ENCODE results near the gene IL10RB.

IL10RB gene

GRCh38 chr21:33229784-33230544 lies 36.2 kb upstream of the IL10RB start, which contains the start of gene IFNAR2:
Gene IFNAR2 (plus strand): TSS chr21:33229938. CDS start chr21:33241923, 11,985 bp downstream.
- Histone ChIP-seq H3K4me3 (peak within 1 kb of the TSS; percentile 86), H3K27ac (peak within 1 kb of the TSS; percentile 87 to 92)
- peak; percentile 79 for DNase-seq (ENCODE audit: low spot score)
- TF ChIP-seq CTCF (IDR thresholded peaks at IDR 0.05): no peak

DNA sequence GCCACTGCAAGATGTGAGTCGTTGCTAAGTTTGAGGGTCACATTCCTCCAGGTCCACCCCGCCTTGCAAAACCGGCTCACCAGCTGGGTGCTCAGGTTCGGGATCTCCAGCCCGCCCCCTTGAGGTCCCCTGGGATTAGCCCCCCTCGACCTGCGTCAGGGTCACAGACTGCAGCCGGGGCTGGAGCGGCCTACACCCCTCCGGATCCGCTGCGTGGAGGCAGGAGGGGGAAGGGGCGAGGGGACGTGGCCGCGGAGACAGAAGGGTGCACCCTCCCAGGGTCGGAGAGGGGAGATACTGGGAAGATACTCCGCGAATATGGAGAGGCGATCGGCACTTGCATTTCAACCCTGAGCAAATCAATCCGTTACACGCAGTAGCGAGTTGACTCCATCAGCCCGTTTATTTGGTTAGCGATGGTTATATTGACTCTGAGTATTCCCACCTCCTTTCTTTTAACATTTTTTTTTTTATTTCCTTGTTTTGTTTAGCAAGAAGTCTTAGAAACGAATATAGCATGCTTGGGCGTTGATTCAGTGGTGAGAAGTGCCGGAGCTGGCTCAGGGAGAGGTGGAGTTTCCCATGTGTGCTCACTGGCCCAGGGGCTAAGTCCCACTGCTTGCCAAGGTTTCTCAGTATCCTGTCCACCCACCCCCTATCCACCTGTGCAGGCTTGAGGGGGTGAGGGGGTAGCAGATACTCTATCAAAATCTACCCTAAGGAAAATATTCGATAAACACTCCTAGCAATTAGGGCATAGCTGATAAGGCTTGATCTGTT lies 35.4 kb upstream of the IL10RB start:
- no peak for TF ChIP-seq CTCF (IDR thresholded peaks at IDR 0.05)
- peak; percentile 77 for DNase-seq (ENCODE audit: low spot score)
- H3K27ac ChIP-seq: peak overlapping the region; percentile 87 to 92
- H3K4me3 ChIP-seq: peak overlapping the region; percentile 86

DNA sequence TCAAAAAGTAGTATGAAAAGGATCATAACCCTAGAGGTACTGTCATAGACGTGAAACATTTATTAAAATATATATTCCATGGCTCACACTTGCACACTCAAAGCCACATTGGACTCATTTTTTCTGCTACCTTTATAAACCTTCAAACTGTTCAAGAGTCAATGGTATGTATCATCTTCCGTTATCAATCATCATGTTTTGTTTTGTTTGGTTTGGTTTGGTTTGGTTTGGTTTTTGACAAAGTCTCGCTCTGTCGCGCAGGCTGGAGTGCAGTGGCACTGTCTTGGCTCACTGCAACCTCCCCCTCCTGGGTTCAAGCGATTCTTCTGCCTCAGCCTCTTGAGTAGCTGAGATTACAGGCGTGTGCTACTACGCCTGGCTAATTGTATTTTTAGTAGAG lies 34.6 kb upstream of the IL10RB start:
- no peak for TF ChIP-seq CTCF (IDR thresholded peaks at IDR 0.05)
- Histone ChIP-seq H3K27ac (peak overlapping the region in 1 of 2 donors; percentile 28), H3K4me3 (peak overlapping the region; percentile 86)
- no peak for DNase-seq (ENCODE audit: low spot score)

GRCh38 chr21:33232291-33233034 lies 33.7 kb upstream of the IL10RB start:
- TF ChIP-seq CTCF (IDR thresholded peaks at IDR 0.05): no peak
- H3K27ac ChIP-seq: peak overlapping the region in 1 of 2 donors; percentile 18
- no peak for DNase-seq (ENCODE audit: low spot score)
- H3K4me3 ChIP-seq: peak overlapping the region; percentile 86

DNA sequence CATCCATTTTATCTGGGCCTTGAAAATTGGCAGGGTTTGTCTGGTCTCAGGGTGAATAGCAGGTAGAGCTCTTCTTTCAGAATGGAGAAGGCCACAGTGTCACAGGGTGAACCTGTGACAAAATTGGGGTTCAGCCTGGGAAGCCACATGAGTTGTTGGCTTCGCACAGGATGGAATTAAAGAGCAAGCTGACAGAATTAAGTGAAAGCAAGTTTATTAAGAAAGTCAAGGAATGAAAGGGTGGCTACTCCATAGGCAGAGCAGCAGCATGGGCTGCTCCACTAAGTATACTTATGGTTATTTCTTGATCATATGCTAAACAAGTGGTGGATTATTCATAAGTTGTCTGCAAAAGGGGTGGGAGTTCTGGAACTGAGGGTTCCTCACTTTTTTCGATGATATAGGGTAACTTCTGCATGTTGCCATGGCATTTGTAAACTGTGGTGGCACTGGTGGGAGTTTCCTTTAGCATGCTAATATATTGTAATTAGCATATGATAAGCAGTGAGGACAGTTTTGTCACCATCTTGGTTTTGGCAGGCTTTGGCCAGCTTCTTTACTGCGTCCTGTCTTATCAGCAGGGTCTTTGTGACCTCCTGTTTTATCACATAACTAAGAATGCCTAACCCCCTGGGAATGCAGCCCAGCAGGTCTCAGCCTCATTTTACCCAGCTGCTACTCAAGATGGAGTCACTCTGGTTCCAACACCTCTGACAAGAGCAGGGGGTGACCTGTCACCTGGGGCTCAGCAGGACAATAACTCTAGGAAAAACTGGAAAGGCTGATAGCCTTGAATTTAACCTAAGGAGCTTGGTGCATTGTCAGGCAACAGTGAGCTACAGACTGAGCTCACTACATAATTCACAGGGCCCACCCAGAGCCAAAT lies 31.3 kb upstream of the IL10RB start:
- TF ChIP-seq CTCF (IDR thresholded peaks at IDR 0.05): no peak
- Histone ChIP-seq H3K27ac (no peak overlapping the region), H3K4me3 (no peak overlapping the region)
- no peak for DNase-seq (ENCODE audit: low spot score)

GRCh38 chr21:33236013-33236686 lies 30.0 kb upstream of the IL10RB start:
- no peak for TF ChIP-seq CTCF (IDR thresholded peaks at IDR 0.05)
- H3K4me3 ChIP-seq: no peak overlapping the region
- no peak for DNase-seq (ENCODE audit: low spot score)
- H3K27ac ChIP-seq: no peak overlapping the region

All from coronary artery (tissue), 2 donors.